Astrocyte of the cerebellum (primary cell): ENCODE measurements around the gene PDZRN3.

Source experiments
- DNase-seq: peaks from one replicate; pipeline ENCODE4 v3.0.0-alpha.2; 2011; ENCODE audit warnings: low read depth
- H3K4me3 ChIP-seq: 2 replicates; pipeline ENCODE4 v1.5.1; 2011; ENCODE audit warnings: mild to moderate bottlenecking, low read depth, low read length, moderate library complexity
- CTCF ChIP-seq: IDR thresholded peaks from 2 replicates; pipeline ENCODE4 v1.5.1; 2012; ENCODE audit warnings: low read length, low read depth, moderate library complexity, mild to moderate bottlenecking; ENCODE audit errors: missing control alignments
- in situ Hi-C: cut with HindIII; loops from 2 replicates; pipeline ENCODE4 v1.10.0; 2017; ENCODE audit warnings: low sequenced_read_pairs

The PDZRN3 gene

GRCh38 chr3:73535137-73535536 lies 89.6 kb downstream of the PDZRN3 start:
- TF ChIP-seq CTCF = no peak
- no peak for DNase-seq
- in situ Hi-C loops = loop anchor here (25.0 kb wide), 1 partner anchor 302 kb away; no protein-coding TSS in a partner anchor
- no peak overlapping the region for H3K4me3 ChIP-seq

- in situ Hi-C loops = loop anchor here (25.0 kb wide), 1 partner anchor 307 kb away; no protein-coding TSS in a partner anchor
Observed at GRCh38 chr3:73530022-73530396, 94.7 kb downstream of the PDZRN3 start.

GRCh38 chr3:73529308-73530021 lies 95.3 kb downstream of the PDZRN3 start:
- in situ Hi-C loops = loop anchor here (25.0 kb wide), 1 partner anchor 308 kb away; no protein-coding TSS in a partner anchor
- TF ChIP-seq CTCF = peak; percentile 6
- DNase-seq = no peak
- no peak overlapping the region for H3K4me3 ChIP-seq

More at GRCh38 chr3:73530022-73530396, 94.7 kb downstream of the PDZRN3 start:
- H3K4me3 ChIP-seq = no peak overlapping the region
- peak; percentile 96 for DNase-seq
- no peak for TF ChIP-seq CTCF

GRCh38 chr3:73525591-73525990 lies 99.2 kb downstream of the PDZRN3 start:
- TF ChIP-seq CTCF = no peak
- in situ Hi-C loops = loop anchor here (25.0 kb wide), 1 partner anchor 312 kb away; no protein-coding TSS in a partner anchor
- no peak for DNase-seq
- no peak overlapping the region for H3K4me3 ChIP-seq

- DNase-seq = no peak
- no peak for TF ChIP-seq CTCF
- no peak overlapping the region for H3K4me3 ChIP-seq
- in situ Hi-C loops = loop anchor here (25.0 kb wide), 1 partner anchor 89 kb away; the partner anchor contains the start of gene PDZRN3
Observed at GRCh38 chr3:73523661-73524060, 101.1 kb downstream of the PDZRN3 start.

GRCh38 chr3:73521734-73522336 lies 102.9 kb downstream of the PDZRN3 start:
- in situ Hi-C loops = loop anchor here (25.0 kb wide), 1 partner anchor 90 kb away; the partner anchor contains the start of gene PDZRN3
- TF ChIP-seq CTCF = no peak
- H3K4me3 ChIP-seq = no peak overlapping the region
- DNase-seq = no peak
